ENCODE measurements around the gene PLA2G15.

Gene PLA2G15, protein sequence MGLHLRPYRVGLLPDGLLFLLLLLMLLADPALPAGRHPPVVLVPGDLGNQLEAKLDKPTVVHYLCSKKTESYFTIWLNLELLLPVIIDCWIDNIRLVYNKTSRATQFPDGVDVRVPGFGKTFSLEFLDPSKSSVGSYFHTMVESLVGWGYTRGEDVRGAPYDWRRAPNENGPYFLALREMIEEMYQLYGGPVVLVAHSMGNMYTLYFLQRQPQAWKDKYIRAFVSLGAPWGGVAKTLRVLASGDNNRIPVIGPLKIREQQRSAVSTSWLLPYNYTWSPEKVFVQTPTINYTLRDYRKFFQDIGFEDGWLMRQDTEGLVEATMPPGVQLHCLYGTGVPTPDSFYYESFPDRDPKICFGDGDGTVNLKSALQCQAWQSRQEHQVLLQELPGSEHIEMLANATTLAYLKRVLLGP

DNA sequence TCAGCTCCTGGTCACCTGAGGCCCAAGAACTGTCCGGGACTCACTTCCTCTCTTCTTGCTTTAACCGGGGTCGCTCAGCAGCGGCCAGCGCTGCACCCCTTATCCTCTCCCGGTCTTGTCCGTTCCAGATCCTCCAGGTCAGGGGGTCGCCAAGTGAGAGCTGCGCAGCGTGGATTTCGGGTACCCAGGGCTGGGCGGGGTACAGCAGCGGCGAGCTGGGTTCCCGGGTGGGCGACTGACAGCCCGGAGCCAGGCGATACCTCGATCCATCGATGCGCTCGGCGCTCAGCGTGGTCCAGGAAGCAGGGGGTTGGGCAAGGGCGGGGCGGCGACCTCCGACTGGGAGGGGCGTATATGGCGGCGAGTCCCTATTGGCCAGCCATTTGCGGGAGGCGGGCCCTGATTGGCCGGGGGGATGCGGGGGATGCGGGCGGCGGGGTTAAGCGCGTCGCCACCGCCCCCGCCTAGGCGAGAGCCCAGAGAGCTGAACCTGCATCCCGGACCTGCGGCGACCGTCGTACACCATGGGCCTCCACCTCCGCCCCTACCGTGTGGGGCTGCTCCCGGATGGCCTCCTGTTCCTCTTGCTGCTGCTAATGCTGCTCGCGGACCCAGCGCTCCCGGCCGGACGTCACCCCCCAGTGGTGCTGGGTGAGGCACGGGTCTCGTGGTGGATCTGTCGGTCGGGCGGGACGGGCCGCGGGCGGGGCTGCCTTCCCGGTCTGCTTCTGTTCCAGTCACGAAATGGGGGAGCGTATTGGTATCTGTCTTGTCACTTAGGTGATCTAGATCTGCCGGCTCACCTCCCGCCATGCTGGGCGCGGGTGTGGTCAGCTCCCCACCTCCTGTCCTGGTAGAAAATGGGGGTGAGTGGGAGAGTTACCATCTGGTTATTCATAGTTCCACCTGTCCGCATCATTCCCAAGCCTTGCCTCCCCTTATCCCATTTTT lies at the start of gene PLA2G15:
TSS of gene PLA2G15 (plus strand) at position 471 of the 951 bp plus-strand sequence. CDS start at position 525, 54 bp downstream.
- peak; percentile 95 to 96 for DNase-seq (ENCODE audit: low read depth in 2 of 2)

DNA sequence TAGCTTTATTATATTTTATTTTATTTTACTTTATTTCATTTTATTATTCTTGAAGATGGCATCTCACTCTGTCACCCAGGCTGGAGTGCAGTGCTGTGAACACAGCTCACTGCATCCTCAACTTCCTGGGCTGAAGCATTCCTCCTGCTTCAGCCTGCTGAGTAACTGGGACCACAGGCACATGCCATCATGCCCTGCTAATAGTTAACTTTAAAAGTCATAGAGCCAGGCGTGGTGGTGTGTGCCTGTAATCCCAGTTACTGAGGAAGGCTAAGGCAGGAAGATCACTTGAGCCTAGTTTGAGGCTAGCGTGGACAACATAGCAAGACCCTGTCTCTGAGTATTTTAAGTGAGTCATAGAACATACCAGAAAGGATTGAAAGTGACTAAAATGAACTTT lies 47.9 kb upstream of the PLA2G15 start:
- no peak for DNase-seq (ENCODE audit: low read depth in 2 of 2)

DNA sequence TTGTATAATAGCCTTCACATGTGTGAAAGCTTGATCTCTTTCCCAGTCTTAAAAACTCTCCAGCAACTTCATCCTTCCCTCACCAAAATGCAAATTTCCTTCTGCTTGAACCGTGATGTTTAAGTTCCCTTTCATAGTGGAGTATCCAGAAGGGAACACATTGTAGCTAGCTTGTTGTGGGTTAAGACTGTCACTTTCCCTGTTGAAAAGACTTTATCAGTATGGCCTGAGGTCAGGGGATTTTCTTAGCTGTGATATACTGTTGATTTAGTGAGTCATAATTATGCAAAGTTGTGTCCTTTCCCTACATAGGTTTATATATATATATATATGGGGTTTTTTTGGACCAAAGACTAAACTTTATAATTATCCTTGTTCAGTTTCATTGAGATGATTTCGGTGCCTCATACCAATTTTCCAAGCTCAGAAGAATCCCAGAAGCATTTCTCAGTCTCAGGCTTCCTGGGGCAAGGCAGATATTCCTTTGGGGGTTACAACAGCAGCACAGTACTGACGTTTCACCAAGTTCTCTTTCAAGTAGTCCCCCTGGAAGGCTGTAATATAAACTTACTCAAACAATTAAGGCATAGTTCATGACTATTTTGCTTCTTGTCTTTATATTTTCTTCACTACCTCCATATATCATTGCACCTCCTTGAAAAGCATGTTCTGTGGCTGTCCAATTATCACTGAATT lies 44.9 kb upstream of the PLA2G15 start:
- DNase-seq (ENCODE audit: low read depth in 2 of 2), result no peak

DNA sequence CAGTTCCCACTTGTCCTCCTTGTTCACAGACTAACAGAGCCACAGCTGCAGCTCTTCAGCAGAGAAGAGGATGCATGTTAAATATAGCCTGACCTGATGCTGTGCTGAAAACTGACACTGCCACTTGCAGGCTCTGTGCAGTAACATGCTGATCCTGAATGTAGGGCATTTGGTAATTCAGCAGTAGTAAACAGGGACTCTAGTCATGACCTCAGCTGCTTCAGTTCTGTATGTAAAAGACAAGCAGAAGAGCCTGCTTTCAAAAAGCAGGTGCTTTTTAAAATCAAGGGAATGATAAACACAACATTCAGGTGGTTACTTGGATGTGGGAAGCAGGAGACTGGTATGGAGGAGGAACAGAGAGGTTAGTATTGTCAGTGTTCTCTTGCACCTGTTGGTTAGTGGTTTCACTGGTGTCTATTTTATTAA lies 43.1 kb upstream of the PLA2G15 start:
- DNase-seq (ENCODE audit: low read depth in 2 of 2), result no peak

DNA sequence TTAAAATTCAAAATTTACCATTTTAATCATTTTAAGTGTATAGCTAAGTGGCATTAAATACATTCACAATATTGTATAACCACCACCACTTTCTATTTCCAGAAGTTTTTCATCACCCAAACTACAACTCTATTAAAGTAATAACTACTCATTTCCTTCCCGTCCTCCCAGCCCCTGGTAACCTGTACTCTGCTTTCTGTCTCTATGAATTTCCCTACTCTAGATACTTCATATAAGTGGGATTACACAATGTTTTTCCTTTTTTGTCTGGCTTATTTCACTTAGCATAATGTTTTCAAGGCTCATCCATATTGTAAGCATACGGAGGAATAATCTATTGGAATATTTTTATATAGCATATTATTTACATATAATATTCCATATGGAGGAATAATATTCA lies 38.9 kb upstream of the PLA2G15 start:
- DNase-seq (ENCODE audit: low read depth in 2 of 2), result no peak

DNA sequence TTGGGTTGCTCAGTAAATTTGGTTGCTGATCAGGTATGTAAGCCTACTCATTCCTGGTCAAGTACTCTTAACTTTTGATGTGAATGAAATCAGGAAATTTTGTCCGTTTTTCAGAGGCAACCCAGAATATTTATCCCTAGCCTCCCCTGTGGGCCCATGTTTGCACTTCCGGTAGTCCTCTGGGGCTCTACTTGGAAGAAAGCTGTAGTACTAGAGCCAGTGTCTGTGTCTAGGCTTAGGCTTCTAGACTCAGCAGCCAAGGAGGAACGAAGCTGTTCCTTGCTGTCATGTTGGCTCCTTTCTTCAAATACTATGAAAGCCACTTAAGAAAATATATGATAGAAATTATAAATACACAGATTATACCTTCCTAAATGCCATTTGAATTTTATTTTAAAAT lies 30.4 kb upstream of the PLA2G15 start:
- no peak for DNase-seq (ENCODE audit: low read depth in 2 of 2)

DNA sequence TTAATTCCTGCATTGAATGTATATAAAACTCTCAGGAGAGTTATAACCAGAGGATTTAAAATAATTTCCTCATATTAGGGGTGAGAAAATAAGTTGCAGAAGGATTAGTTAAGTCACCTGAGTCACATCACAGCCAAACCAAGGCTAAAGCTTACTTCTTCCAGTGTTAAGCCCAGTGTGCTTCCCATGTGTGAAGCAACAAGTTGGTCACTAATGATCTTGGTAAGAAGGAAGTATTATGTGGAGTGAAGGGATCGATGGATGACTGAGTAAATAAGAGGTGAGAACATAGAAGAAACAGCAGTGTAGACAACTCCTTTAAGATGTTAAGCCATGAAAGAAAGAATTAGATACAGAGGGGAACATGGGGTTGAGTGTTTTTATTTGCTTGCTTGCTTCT lies 29.9 kb upstream of the PLA2G15 start:
- no peak for DNase-seq (ENCODE audit: low read depth in 2 of 2)

DNA sequence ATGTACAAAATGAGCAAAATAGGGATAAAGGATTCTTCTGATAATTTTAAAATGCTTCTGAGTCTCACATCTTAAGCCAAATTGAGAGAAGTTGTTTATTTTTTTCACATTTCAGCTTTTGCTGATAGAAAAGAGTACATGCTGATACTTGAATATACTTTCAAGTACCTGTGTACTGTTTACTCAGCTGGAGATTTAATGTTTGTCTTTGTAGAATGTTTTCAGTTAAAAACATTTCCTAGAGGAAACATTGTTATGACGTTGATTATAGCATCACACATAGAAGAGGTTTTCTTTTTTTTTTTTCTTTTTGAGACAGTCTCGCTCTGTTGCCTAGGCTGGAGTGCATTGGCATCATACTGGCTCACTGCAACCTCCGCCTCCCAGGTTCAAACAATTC lies 28.9 kb upstream of the PLA2G15 start:
- DNase-seq (ENCODE audit: low read depth in 2 of 2), result no peak

DNA sequence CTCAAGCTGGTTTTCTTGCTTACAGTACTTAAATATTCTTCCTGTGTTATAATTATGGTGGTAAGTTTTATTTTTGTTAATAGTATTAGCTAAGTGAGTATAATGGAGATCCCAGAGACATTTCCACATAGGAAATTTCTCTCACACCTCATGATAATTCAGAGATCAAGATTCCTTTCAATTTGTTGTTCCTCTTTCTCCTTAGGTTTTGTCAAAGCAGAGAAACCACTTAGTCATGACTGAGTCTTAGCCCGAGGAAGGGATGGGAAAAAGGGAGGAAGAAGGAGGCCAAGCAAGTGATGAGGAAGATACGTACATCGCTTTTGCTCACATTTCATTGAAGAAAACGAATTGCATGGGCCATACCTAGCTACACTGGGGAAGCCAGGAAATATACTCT lies 27.7 kb upstream of the PLA2G15 start:
- no peak for DNase-seq (ENCODE audit: low read depth in 2 of 2)

DNA sequence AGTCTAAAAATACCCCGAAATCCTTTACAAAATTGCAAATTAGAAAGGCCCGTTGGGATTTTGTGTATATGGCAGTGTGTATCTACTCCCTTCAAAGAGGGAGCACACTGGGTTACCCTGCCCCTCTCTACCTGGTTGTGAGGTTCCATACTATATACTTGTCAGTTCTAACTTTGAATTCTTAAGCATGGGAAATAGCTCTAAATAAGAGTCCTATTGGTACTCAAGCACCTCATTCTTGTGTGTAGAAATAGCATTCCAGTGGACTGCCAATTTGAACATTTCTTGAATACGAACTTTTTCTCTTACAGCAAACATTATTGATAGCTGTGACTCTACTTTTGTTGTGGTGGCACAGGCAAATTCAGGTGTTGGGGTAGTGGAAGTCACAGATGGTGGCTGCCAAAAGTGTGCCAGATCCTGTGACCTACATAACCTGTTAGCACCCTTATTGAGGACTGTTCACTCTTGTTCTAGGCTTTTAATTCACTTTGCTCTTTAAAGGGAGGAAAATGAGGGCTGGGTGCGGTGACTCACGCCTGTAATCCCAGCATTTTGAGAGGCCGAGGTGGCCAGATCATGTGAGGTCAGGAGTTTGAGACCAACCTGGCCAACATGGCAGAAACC lies 25.3 kb upstream of the PLA2G15 start:
- no peak for DNase-seq (ENCODE audit: low read depth in 2 of 2)

DNA sequence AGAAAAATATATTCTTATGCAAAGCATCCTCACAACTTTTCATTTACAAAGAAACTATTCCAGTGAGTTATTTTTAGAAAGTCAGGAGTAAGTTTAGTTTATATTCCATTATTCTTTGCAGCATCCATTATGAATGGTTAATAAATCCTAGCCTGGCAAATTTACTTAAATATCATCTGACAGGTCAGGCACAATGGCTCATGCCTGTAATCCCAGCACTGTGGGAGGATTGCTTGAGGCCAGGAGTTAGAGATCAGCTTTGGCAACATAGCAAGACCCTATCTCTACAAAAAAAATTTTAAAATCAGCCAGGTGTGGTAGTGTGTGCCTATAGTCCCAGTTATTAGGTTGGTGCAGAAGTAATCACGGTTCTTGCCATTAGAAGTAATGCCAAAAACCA lies 22.1 kb upstream of the PLA2G15 start:
- DNase-seq (ENCODE audit: low read depth in 2 of 2), result no peak

DNA sequence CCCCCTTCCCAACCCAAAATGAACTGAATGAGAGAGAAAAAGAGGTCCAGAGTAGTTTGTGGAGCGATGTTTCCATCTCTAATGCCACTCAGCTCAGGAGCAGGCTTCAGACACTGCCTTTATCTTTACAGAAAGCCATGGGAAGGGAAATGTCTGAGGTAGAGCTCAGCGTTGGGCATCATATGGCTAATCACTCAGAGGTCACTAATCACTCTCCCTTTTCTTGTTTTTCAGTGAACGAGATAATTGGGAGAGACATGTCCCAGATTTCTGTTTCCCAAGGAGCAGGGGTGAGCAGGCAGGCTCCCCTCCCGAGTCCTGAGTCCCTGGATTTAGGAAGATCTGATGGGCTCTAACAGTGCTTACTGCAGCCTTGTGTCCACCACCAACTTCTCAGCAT lies 19.1 kb upstream of the PLA2G15 start:
- no peak for DNase-seq (ENCODE audit: low read depth in 2 of 2)

DNA sequence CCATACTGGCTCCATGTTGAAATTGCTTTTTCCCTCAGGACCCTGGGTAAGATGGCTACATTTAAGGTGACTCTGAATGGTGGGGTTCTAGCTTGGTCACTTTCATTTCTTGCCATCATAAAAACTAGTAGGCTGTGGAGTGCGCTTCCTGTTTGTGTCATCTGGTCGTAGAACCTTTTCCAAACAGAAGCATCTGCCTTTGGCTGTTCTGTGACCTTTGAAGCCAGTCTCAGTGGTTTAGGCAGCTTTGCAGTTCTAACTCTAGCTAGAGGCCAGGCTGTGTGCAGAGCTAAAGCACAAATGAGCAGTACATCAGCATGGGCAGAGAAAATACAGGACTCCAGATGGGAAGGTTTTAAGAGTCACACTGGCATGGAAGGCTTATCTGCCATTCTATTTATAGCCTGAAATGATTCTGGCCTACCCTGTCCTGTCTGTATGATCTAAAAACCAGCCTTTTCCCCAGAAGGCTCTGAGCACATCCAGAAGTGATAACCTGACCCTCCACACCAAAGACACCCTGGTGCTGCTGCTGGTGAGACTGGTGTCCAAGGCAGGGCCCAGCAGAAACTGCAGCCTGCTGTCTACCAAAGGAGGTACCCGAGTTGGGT lies 17.9 kb upstream of the PLA2G15 start:
- DNase-seq (ENCODE audit: low read depth in 2 of 2), result no peak

DNA sequence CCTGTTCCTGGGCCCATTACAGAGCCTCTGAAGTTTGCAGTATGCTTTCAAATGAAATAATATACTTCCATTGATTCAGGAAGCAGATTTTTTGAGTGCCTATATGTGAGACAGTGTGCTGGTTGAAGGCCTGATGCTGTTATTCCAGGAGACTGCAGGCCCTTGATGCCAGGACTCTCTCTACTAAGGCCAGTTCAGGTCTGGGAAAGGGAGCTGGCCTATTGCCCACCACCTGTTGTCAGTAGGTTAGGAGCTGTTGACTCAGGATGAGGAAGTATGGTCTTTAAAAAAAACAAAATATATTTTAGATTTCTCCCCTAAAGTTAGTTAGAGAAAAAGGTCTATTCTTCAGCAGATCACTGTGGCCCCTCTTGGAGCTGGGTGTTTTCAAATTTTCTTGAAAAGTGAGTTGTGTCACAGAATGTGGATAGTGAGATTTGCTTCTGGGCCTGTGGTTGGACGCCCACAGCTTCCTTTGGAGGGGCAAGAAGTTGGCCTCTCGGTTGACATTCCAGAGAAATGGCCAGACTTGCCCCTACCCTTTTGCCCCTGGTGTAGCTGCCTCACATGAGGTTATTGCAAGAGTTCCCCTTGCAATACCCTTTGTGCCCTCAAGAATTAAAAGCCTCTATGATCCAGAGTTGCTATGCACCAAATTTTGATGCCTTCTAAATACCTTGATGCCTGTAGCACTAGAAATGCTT lies 17.2 kb upstream of the PLA2G15 start:
- no peak for DNase-seq (ENCODE audit: low read depth in 2 of 2)

DNA sequence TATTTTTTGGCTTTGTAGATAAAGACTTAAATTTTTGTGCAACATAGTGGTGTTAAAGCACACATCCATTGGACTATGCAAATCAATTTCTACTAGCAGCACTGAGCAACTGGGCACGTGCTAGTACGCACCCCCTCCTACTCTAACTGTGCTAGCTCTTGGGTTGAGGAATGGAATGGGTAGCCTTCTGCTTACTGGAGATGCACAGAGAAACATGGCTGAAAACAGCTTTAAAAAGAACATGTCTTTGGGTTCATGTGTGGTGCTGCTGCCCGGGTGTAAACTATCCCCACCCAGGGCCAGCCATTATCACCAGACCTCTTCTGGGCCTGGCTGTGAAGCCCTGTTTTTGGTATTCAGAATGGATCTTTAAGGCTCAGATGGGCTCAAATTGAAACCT lies 16.5 kb upstream of the PLA2G15 start:
- DNase-seq (ENCODE audit: low read depth in 2 of 2), result no peak

DNA sequence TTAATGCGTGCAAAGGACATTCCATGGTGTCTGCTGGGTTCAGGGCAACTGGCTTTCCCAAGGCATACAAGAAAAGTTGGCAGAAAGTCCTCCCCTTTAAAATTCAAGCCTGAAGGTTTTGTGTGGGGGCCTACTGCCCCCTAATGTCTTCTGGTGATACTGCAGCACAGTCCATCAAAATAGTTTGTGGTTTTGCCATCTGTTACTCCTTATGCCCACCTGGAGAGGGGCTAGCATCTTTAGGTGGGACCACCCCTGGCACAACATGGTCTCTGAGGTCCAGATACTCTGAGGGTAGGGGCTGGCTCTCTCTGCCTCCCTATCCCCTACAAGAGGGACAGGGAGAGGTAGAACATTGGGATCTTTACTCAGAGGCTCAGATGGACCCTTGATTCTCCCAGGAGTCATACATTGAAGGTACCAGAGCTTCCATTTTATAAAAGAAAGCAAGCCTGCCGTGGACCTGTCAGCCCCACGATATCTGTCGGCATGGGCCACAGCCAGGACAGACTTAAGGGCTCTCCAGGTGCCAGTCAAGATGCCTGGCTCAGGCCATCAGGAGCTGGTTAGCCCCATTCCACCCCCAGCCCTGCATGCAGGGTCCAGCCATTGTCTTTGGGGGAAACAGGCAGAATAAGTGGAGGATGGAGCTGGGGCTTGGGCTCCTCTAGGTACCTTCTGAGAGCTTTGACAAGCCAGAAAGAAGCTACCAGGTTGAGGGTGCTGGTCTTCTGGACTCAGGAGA lies 15.6 kb upstream of the PLA2G15 start:
- no peak for DNase-seq (ENCODE audit: low read depth in 2 of 2)

DNA sequence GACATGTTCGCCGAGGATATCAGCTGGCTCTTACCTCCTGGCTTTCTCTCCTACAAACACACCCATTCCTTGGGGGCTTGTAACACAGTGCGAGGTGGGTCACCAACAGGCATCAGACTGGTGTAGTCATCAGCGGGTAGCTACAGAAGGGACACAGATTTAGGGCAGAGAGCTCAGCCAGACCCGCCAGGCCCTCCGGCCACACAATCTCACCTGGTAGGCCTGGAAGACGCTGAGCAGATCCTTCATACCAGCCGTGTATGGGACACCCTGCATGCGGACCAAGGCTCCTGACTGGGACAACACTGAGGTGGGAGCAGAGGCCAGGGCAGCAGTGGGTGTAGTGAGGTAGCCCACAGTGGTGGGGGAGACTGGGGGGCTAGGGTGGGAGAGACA lies 15.0 kb upstream of the PLA2G15 start:
- DNase-seq (ENCODE audit: low read depth in 2 of 2), result no peak

DNA sequence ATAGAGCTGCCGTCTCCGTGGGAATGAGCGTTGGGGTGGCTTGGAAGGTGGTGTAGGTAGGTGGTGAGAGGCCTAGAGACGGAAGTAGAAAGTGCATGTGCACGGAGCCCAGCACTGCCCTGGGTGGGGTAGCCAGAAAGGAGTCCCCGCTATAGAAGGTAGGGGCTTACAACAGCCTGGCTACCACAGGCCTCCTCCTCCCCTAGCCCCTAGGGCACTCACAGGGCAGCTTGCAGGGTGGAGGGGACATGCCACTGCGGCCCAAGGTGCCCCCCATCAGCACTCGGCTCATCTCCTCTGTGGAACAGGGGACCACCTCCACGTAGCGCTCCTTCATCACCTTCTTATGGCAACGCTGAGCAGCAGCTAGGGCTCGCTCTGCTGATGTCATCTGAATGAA lies 14.2 kb upstream of the PLA2G15 start:
- no peak for DNase-seq (ENCODE audit: low read depth in 2 of 2)

DNA sequence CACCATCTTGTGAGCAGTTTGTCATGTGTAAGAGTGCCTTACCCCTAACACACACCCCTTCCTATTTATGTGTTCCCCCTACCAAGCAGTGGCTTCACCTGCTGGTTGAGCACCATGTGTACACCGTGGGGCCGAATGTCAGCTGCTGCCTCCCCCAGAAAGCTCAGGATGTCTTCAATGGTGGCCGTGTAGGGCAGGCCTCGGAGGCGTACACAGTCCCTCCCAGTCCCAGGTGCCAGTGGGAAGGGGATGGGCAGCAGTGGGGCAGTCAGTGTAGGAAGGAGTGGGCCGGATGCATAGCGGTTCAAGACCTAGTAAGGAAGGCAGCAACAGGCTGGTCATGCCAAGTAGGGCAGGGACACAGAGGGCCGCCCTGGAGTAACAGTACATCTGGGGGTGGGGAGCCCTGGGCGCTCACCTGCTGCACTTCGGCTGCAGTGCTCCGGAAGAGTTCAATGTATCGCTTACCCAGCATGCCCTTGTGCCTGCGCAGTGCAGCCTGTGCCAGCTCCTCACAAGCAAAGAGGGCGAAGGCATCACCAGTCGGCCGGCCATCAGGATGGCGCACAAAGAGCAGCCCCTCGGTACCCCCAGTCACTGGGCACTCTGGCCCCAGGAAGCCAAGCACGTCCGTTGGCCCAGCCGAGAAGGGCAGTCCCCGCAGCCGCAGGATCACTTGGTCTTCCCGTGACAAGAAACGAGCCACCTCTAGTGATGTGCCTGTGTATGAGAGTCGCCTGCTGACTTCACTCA lies 13.6 kb upstream of the PLA2G15 start:
- DNase-seq (ENCODE audit: low read depth in 2 of 2), result no peak
